A549 (cell line): ENCODE measurements around the gene NPHS1. TPM values are rescaled to one million over a fixed set of nuclear protein-coding genes. Genes with fewer than 3 reads are reported as not detected.

Experiments used
- ATAC-seq, 2 experiments: fragments of 200-7000 bp in 1 of 2; fragments of >200 bp in 1 of 2; cut with Nextera tagmentation in 1 of 2; cut with Tn5 transposase in 1 of 2; 3 replicates each; pipeline versions ENCODE4 v1.8.0 to v1.9.1; 2018 to 2020; ENCODE audit warnings: mild to moderate bottlenecking in 1 of 2, moderate library complexity in 1 of 2
- CTCF ChIA-PET: fragments of 300-600 bp; sonication (Branson Sonifier 250); formaldehyde crosslinking; extraction: SDS; loops from one replicate; lab custom pipeline; 2021; ENCODE audit warnings: antibody characterized with exemption, inconsistent platforms; lab: Yijun Ruan, JAX
- POLR2A ChIA-PET: fragments of 350-600 bp; formaldehyde crosslinking; extraction: SDS; loops from one replicate; lab custom pipeline; 2021; ENCODE audit warnings: antibody characterized with exemption, inconsistent platforms; lab: Yijun Ruan, JAX
- DNase-seq, 2 experiments: peaks; one replicate each; pipeline versions ENCODE4 v3.0.0 to v3.0.0-alpha.2; 2011 to 2016; ENCODE audit warnings: low read depth in 1 of 2, low spot score in 1 of 2
- FAIRE-seq: peaks from 2 replicates; lab custom pipeline; 2011; peaks lifted over from hg19 to GRCh38; lab: Jason Lieb, UNC
- H3K27ac ChIP-seq, 2 experiments: fragments of >200 bp; sonication (Bioruptor Twin); formaldehyde crosslinking; 3 replicates each; pipeline ENCODE4 v1.5.1; 2016 to 2017
- H3K4me1 ChIP-seq: fragments of >200 bp; sonication (Bioruptor Twin); formaldehyde crosslinking; 3 replicates; pipeline ENCODE4 v1.6.1; 2016
- H3K4me2 ChIP-seq: fragments of >200 bp; sonication (Bioruptor Twin); formaldehyde crosslinking; 3 replicates; pipeline ENCODE4 v1.6.1; 2016
- H3K4me3 ChIP-seq: fragments of >200 bp; sonication (Bioruptor Twin); formaldehyde crosslinking; 3 replicates; pipeline ENCODE4 v1.5.1; 2016
- H3K9me3 ChIP-seq: fragments of >200 bp; sonication (Bioruptor Twin); formaldehyde crosslinking; 3 replicates; pipeline ENCODE4 v1.6.1; 2016
- BHLHE40 ChIP-seq: IDR thresholded peaks from 2 replicates; pipeline ENCODE4 v1.6.1; 2012; ENCODE audit warnings: low read depth, low read length, inconsistent platforms
- CBX8 ChIP-seq: fragments of 200-600 bp; sonication (generic); IDR thresholded peaks from 2 replicates; pipeline ENCODE4 v1.6.1; 2016
- ESRRA ChIP-seq: fragments of 150-350 bp; IDR thresholded peaks from 2 replicates; pipeline ENCODE4 v1.6.1; 2014; ENCODE audit warnings: mild to moderate bottlenecking, low read length, borderline replicate concordance
- FOXS1 ChIP-seq: fragments of 250-450 bp; sonication (Bioruptor Pico); IDR thresholded peaks from 2 replicates; pipeline ENCODE4 v1.5.0; 2020; ENCODE audit warnings: mild to moderate bottlenecking, moderate library complexity
- HDAC2 ChIP-seq: fragments of 200-600 bp; sonication (generic); IDR thresholded peaks from 2 replicates; pipeline ENCODE4 v1.6.1; 2016
- HEYL ChIP-seq: fragments of 250-450 bp; sonication (Bioruptor Pico); IDR thresholded peaks from 2 replicates; pipeline ENCODE4 v1.8.0; 2021; ENCODE audit warnings: mild to moderate bottlenecking, moderate library complexity
- MYC ChIP-seq: IDR thresholded peaks from 2 replicates; pipeline ENCODE4 v1.6.1; 2012; ENCODE audit warnings: mild to moderate bottlenecking, inconsistent platforms, low read length, improper control_type of control experiment, borderline replicate concordance
- NPAS2 ChIP-seq: fragments of 250-450 bp; sonication (Bioruptor Pico); IDR thresholded peaks from 2 replicates; pipeline ENCODE4 v1.8.0; 2022; ENCODE audit warnings: mild to moderate bottlenecking, moderate library complexity, borderline replicate concordance
- POLR2AphosphoS2 ChIP-seq: conservative IDR thresholded peaks from 2 replicates; pipeline ENCODE4 v1.6.1; 2012; ENCODE audit warnings: low read length, improper control_type of control experiment, inconsistent platforms
- RAD21 ChIP-seq, 2 experiments: fragments of >200 bp in 1 of 2; sonication (Bioruptor Twin) in 1 of 2; formaldehyde crosslinking in 1 of 2; IDR thresholded peaks in 1 of 2; conservative IDR thresholded peaks in 1 of 2; 2 replicates in 1 of 2; 3 replicates in 1 of 2; pipeline ENCODE4 v1.6.1; 2012 to 2018; ENCODE audit warnings: inconsistent platforms in 1 of 2
- RNF2 ChIP-seq: fragments of 200-600 bp; sonication (generic); IDR thresholded peaks from 2 replicates; pipeline ENCODE4 v1.6.1; 2016; ENCODE audit warnings: low read depth, mild to moderate bottlenecking, antibody characterized with exemption, moderate library complexity, borderline replicate concordance
- TP53 ChIP-seq: fragments of 250-450 bp; sonication (Bioruptor Pico); IDR thresholded peaks from 2 replicates; pipeline ENCODE4 v1.5.0; 2021; ENCODE audit warnings: mild to moderate bottlenecking, moderate library complexity
- ZC3H11A ChIP-seq: fragments of 450-650 bp; IDR thresholded peaks from 2 replicates; pipeline ENCODE4 v1.6.1; 2014; ENCODE audit warnings: antibody characterized with exemption, mild to moderate bottlenecking
- ZFP36 ChIP-seq: fragments of 450-650 bp; IDR thresholded peaks from 2 replicates; pipeline ENCODE4 v1.6.1; 2014; ENCODE audit warnings: borderline replicate concordance; ENCODE audit not compliant: partially characterized antibody
- ZNF302 ChIP-seq: fragments of 250-450 bp; sonication (Bioruptor Pico); IDR thresholded peaks from 2 replicates; pipeline ENCODE4 v1.9.0; 2021; ENCODE audit warnings: inconsistent platforms, mild to moderate bottlenecking, moderate library complexity
- ZSCAN20 ChIP-seq: fragments of 250-450 bp; sonication (Bioruptor Pico); IDR thresholded peaks from 2 replicates; pipeline ENCODE4 v1.8.0; 2022; ENCODE audit warnings: mild to moderate bottlenecking, moderate library complexity
- WGBS: methylation state at CpG from one replicate; pipeline ENCODE4 v1.1.6; 2017; ENCODE audit errors: missing lambda C conversion rate; 5-methylcytosine and 5-hydroxymethylcytosine counted together
- polyA plus RNA-seq, 4 experiments: library from polyadenylated mRNA; depleted of rRNA in 3 of 4; stranded (reverse); fragments of >200 nt; fragmentation: RNase III in 1 of 4; extraction: RNeasy Plus Mini Kit Qiagen cat#74134 plus additional on column Dnase treatment in 1 of 4; gene quantifications; 2 replicates in 3 of 4; 3 replicates in 1 of 4; pipeline ENCODE4 v1.2.3, GENCODE V29; 2011 to 2017
- TF ChIP-seq, protein P1 (sequence below): fragments of 150-350 bp; IDR thresholded peaks from 2 replicates; pipeline ENCODE4 v1.6.1; 2014; ENCODE audit warnings: low read depth, mild to moderate bottlenecking, low read length
- TF ChIP-seq, protein P2 (sequence below): IDR thresholded peaks from 2 replicates; pipeline ENCODE4 v1.6.1; 2012
- TF ChIP-seq, protein P3 (sequence below): fragments of >200 bp; sonication (Bioruptor Twin); formaldehyde crosslinking; IDR thresholded peaks from 2 replicates; pipeline ENCODE4 v1.6.1; 2016
- TF ChIP-seq, protein P4 (sequence below): fragments of 200-600 bp; sonication (generic); IDR thresholded peaks from 2 replicates; pipeline ENCODE4 v1.6.1; 2016; ENCODE audit warnings: antibody characterized with exemption, mild to moderate bottlenecking, moderate library complexity

The NPHS1 gene
- polyA plus RNA-seq, 2 of the 4 experiments (the other 2 are of a cell fraction): 0.27 TPM

DNA sequence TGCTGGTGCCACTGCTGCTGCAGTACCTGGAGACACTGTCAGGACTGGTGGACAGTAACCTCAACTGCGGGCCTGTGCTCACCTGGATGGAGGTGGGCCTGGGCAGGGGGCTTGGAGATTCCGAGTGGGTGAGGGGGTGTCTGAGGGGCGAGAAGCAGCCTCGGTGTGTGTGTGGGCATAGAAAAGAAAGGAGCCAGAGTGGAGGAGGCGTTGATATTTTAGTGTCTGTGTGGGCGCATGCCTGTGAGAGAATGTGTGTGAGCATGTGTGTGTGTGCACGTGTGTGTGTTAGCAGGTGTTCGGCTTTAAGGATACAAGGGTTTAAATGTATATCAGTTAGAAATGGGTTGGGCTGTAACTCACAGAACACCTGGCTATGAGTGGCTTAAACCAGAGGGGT, 73.3 kb downstream of the NPHS1 start:
- no peak for ATAC-seq
- FAIRE-seq: no peak
- no peak for DNase-seq
- 69% methylated on average over 8 of the region's 8 CpGs for WGBS
- Histone ChIP-seq H3K4me1 (peaks cover 18% of the 10 kb centered on the region), H3K4me3 (no peak overlapping the region), H3K4me2 (no peak overlapping the region), H3K27ac (no peak overlapping the region), H3K9me3 (no peaks in the 10 kb centered on the region)
- TF ChIP-seq HEYL (CRISPR knock-in tag): no peak
- TF ChIP-seq POLR2AphosphoS2: no peak
- TF ChIP-seq, protein P1, sequence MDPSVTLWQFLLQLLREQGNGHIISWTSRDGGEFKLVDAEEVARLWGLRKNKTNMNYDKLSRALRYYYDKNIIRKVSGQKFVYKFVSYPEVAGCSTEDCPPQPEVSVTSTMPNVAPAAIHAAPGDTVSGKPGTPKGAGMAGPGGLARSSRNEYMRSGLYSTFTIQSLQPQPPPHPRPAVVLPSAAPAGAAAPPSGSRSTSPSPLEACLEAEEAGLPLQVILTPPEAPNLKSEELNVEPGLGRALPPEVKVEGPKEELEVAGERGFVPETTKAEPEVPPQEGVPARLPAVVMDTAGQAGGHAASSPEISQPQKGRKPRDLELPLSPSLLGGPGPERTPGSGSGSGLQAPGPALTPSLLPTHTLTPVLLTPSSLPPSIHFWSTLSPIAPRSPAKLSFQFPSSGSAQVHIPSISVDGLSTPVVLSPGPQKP: no peak
- TF ChIP-seq ESRRA: no peak
- TF ChIP-seq, protein P2, sequence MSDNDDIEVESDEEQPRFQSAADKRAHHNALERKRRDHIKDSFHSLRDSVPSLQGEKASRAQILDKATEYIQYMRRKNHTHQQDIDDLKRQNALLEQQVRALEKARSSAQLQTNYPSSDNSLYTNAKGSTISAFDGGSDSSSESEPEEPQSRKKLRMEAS: no peak
- TF ChIP-seq FOXS1 (CRISPR knock-in tag): no peak
- TF ChIP-seq TP53: no peak
- TF ChIP-seq, protein P3, sequence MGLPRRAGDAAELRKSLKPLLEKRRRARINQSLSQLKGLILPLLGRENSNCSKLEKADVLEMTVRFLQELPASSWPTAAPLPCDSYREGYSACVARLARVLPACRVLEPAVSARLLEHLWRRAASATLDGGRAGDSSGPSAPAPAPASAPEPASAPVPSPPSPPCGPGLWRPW: no peak
- no peak for TF ChIP-seq ZFP36
- CTCF ChIA-PET: interaction anchor here (1.3 to 3.3 kb wide), 3 partner anchors 9 to 152 kb away, joined by 3 to 23 read pairs (median 3); no protein-coding TSS in a partner anchor
- POLR2A ChIA-PET: no interaction called here

DNA sequence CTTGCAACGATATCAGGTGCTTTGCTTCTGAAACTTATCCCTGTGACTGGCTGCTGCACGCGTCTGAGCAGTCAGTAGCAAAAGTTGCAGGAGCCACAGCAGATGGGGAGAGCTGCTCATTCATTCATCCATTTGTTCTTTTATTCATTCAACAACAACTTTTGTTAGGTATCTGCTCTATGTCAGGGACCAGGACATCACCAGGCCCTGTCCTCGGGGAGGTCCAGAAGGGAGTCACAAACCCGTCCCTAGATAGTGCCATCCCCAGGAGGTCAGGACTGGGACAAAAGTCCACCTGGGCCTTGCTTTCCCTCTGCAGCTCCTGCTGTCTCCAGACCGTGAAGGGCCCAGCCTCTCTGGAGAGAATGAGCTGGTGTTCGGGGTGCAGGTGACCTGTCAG, 74.3 kb downstream of the NPHS1 start:
- CTCF ChIA-PET: interaction anchor here (0.8 to 3.3 kb wide), 6 partner anchors 10 to 155 kb away, joined by 3 to 23 read pairs (median 4); no protein-coding TSS in a partner anchor

More for the DNA sequence above, 74.3 kb downstream of the NPHS1 start:
- H3K9me3 ChIP-seq: no peaks in the 10 kb centered on the region
- no peak overlapping the region for H3K4me2 ChIP-seq
- peaks cover 28% of the 10 kb centered on the region for H3K4me1 ChIP-seq
- TF ChIP-seq ZSCAN20 (CRISPR knock-in tag): no peak
- TF ChIP-seq, protein P1: no peak
- TF ChIP-seq, protein P4, sequence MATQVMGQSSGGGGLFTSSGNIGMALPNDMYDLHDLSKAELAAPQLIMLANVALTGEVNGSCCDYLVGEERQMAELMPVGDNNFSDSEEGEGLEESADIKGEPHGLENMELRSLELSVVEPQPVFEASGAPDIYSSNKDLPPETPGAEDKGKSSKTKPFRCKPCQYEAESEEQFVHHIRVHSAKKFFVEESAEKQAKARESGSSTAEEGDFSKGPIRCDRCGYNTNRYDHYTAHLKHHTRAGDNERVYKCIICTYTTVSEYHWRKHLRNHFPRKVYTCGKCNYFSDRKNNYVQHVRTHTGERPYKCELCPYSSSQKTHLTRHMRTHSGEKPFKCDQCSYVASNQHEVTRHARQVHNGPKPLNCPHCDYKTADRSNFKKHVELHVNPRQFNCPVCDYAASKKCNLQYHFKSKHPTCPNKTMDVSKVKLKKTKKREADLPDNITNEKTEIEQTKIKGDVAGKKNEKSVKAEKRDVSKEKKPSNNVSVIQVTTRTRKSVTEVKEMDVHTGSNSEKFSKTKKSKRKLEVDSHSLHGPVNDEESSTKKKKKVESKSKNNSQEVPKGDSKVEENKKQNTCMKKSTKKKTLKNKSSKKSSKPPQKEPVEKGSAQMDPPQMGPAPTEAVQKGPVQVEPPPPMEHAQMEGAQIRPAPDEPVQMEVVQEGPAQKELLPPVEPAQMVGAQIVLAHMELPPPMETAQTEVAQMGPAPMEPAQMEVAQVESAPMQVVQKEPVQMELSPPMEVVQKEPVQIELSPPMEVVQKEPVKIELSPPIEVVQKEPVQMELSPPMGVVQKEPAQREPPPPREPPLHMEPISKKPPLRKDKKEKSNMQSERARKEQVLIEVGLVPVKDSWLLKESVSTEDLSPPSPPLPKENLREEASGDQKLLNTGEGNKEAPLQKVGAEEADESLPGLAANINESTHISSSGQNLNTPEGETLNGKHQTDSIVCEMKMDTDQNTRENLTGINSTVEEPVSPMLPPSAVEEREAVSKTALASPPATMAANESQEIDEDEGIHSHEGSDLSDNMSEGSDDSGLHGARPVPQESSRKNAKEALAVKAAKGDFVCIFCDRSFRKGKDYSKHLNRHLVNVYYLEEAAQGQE: no peak
- no peak for TF ChIP-seq POLR2AphosphoS2
- no peak for TF ChIP-seq RAD21 (conservative IDR thresholded peaks at IDR 0.05 in 1 of 2, IDR thresholded peaks at IDR 0.05 in 1 of 2)
- no peak for TF ChIP-seq BHLHE40
- TF ChIP-seq CBX8: no peak
- no peak for TF ChIP-seq NPAS2 (CRISPR knock-in tag)
- no peak for TF ChIP-seq TP53
- no peak for TF ChIP-seq RNF2
- no peak for TF ChIP-seq HDAC2
- TF ChIP-seq ZNF302: no peak
- no peak for TF ChIP-seq MYC
- TF ChIP-seq ZC3H11A: no peak
- TF ChIP-seq, all 56 proteins: peak for 0
- WGBS: 92% methylated on average over 7 of the region's 7 CpGs
- POLR2A ChIA-PET: no interaction called here
- no peak for FAIRE-seq
- no peak overlapping the region for H3K27ac ChIP-seq
- DNase-seq: no peak
- ATAC-seq: no peak
- no peak overlapping the region for H3K4me3 ChIP-seq
